ENCODE results near the gene ZNF423.

DNA sequence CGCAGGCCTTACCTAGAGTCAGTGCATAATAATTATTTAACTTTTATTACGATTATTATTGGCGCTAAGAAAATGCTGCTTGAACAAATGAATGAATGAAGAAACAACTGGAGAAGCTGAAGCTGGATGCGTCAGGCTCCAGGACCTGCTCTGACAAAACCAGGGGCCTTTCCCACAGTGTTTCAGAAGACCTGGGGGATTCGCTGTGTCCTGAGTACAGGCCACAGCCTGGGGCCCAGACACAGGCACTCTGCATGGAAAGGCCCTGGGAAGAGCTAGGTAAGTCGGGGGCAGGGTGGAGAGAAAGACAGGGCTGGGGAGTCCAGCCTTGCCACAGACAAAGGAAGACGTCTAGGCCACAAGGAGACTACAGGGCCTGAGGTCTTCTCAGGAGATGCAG lies 226.1 kb downstream of the ZNF423 start:
- TF ChIP-seq, protein P1, sequence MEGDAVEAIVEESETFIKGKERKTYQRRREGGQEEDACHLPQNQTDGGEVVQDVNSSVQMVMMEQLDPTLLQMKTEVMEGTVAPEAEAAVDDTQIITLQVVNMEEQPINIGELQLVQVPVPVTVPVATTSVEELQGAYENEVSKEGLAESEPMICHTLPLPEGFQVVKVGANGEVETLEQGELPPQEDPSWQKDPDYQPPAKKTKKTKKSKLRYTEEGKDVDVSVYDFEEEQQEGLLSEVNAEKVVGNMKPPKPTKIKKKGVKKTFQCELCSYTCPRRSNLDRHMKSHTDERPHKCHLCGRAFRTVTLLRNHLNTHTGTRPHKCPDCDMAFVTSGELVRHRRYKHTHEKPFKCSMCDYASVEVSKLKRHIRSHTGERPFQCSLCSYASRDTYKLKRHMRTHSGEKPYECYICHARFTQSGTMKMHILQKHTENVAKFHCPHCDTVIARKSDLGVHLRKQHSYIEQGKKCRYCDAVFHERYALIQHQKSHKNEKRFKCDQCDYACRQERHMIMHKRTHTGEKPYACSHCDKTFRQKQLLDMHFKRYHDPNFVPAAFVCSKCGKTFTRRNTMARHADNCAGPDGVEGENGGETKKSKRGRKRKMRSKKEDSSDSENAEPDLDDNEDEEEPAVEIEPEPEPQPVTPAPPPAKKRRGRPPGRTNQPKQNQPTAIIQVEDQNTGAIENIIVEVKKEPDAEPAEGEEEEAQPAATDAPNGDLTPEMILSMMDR (IDR thresholded peaks at IDR 0.05): no peak
- no peak for TF ChIP-seq POLR2A (IDR thresholded peaks at IDR 0.05)

Data from lower leg skin (tissue), 3 donors.